Measurements from ENCODE around the gene PTPN12.

DNA sequence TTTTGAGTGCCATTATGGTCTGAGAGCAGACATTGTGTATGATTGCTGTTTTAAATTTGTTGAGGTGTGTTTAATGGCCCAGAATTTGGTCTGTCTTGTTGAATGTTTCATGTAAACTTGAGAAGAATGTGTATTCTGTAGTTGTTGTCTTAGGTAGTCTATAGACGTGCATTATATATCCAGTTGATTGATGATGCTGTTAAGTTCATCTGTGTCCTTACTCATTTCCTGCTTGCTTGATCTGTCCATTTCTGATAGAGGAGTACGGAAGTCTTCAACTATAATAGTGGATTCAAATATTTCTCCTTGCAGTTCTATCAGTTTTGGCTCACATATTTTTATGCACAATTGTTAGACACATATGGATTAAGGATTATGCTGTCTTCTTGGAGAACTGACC is 16.0 kb downstream of the PTPN12 start:
- TF ChIP-seq CTCF (IDR thresholded peaks at IDR 0.05): no peak
- no peak for TF ChIP-seq POLR2A (IDR thresholded peaks at IDR 0.05)
- TF ChIP-seq POLR2AphosphoS5 (IDR thresholded peaks at IDR 0.05): no peak

Measured in stomach (tissue), 4 donors.